GM13976 (cell line): ENCODE results near the gene BCAS3.

Experiments
- DNase-seq: peaks from one replicate; pipeline ENCODE4 v3.0.0; 2012; ENCODE audit warnings: low spot score
- in situ Hi-C: fragments of 300-500 bp; cut with MboI; formaldehyde crosslinking; loops from one replicate; pipeline ENCODE4 v1.12.0; 2022; ENCODE audit warnings: low sequenced_read_pairs, mixed read lengths, inconsistent platforms; ENCODE audit not compliant: unreplicated experiment
- TF ChIP-seq, protein P1 (sequence below): IDR thresholded peaks from 2 replicates; pipeline ENCODE4 v1.5.1; 2012; ENCODE audit warnings: borderline replicate concordance, mild to moderate bottlenecking; ENCODE audit not compliant: insufficient read depth; ENCODE audit errors: extremely low read depth, missing control alignments, control extremely low read depth

BCAS3 gene

DNA sequence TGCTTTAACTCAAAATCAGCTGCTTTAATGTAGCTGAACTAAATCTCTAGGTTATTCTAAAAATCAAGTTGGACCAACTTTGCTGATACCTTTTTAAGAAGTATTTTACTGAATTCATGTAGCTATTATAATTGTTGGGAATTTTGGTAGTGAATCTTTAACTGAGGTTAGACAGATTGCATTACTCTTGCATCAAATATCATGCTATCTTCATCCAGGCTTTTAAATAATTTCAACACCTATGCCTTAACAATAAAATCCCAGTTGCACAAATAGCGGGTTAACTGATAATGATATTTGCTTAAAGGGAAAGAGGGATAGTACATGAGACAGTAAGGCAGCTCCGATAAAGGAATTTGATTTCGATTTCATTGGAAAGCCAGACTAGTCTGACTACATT lies 480.7 kb downstream of the BCAS3 start:
- in situ Hi-C loops: no loop called here
- TF ChIP-seq, protein P1, sequence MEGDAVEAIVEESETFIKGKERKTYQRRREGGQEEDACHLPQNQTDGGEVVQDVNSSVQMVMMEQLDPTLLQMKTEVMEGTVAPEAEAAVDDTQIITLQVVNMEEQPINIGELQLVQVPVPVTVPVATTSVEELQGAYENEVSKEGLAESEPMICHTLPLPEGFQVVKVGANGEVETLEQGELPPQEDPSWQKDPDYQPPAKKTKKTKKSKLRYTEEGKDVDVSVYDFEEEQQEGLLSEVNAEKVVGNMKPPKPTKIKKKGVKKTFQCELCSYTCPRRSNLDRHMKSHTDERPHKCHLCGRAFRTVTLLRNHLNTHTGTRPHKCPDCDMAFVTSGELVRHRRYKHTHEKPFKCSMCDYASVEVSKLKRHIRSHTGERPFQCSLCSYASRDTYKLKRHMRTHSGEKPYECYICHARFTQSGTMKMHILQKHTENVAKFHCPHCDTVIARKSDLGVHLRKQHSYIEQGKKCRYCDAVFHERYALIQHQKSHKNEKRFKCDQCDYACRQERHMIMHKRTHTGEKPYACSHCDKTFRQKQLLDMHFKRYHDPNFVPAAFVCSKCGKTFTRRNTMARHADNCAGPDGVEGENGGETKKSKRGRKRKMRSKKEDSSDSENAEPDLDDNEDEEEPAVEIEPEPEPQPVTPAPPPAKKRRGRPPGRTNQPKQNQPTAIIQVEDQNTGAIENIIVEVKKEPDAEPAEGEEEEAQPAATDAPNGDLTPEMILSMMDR: no peak
- DNase-seq: no peak

DNA sequence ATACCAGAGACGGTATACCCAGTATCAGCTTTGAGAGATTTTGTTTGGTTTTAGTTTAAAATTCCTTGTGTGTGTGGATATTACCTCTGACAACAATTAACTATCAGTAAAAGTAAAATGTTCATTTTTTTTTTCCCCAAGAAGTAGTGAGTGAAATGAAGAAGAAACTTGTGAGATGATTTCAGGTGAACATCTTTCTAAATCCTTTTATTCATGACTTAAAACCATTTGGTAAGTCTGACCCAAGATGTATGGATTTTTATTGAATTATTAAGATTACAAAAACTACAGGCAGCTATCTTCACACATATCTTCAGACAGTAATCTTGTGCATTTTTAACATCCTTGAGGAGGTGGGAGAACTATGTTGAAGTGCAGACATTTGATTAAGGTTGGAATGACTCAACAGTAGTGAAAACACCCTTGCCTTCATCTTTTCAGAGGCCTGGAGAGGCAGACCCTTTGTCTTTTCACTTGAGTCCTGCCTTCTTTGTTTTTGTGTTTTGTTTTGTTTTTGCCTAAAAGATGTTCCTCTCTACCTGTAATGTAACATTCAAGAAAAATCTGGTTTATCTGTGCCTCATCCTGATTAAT lies 481.7 kb downstream of the BCAS3 start:
- TF ChIP-seq, protein P1: no peak
- DNase-seq: no peak
- in situ Hi-C loops: no loop called here

DNA sequence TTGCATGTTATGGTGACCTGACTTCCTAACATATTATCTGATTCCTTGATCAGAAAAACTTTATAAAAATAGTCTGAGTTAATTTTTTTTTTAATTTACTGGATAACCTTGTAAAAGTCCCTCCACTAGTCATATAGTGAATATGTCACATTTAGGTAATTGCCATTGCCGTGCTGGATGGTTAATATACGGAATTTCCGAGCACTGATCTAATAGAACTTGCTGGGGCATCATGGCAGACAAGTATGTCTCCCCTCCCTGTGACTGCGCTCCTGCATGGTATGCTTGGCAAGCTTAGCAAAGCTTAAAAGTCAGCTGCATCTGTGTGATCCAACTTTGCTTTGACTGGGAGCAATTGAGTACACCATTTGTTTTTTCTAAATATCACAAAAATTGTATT lies 482.6 kb downstream of the BCAS3 start:
- TF ChIP-seq, protein P1: no peak
- in situ Hi-C loops: no loop called here
- no peak for DNase-seq

DNA sequence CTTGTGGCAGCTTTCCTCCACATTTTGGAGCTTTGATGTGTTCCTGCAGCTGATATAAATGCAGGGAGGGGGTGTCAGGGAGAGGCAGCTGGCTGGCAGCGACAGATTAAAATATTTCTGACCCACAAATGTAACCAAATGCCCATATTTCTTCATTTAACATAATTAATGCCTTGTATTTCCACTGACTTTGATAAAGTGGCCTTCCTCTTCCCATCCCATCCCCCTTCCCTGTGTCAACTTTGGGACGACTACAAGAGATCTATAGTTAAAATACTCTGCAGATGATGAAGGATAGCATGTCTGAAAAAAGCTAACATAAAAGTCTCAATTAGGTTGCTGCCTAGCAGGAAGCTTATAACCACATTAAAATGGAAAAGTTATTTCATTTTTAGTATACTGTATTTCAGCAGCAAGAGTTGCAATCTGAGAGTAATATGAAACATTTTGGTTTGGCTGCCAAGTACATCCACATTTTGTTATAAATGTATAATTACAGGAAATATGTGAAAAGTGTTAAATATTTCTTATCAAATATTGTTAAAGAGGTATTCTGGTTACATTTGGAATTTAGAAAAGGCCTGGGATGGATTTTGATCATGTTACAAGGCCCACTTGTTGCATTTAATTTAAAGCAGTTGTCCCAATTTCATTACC lies 483.3 kb downstream of the BCAS3 start:
- no peak for DNase-seq
- in situ Hi-C loops: no loop called here
- TF ChIP-seq, protein P1: no peak

DNA sequence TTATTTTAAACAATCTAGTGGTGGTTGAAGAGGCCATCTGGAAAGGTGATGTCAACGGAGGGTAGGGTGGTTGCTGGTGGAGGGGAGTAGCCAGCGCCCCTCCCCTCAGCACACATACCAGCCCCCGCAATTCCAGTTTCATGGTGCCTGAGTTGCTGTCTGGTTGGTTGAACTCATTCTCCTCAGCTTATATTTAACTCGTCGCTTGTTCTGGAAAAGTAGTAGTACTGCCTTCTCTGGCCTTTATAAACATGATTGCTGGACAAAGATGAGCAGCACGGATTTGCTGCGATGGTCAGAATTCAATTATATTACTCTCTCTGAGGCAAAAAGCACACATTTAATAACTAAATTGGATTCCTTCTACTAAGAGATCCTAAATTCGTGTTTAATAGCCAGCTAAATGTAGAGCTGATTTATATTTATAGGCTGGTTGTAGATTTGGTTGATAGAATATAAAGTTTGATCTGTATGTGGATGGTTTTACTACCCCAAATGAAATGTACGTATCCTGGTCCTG lies 484.0 kb downstream of the BCAS3 start:
- in situ Hi-C loops: no loop called here
- TF ChIP-seq, protein P1: no peak
- no peak for DNase-seq

DNA sequence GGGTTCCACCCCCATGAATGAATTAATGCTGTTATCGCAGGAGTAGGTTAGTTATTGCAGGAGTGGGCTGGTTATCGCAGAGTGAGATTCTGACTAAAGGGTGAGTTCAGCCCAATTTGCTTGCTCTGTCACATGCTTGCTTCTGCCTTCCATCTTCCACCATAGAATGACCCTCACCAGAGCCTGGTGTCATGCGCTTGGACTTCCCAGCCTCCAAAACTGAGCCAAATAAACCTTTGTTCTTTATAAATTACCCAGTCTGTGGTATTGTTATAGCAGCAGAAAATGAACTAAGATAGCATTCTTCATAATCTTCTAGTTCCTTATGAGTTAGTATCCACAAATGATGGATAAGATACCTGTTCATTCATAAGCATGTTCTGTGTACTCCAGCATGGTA lies 486.9 kb downstream of the BCAS3 start:
- TF ChIP-seq, protein P1: no peak
- no peak for DNase-seq
- in situ Hi-C loops: no loop called here
